Natural killer cell (primary cell): Measurements from ENCODE around the gene CSNK1D. TPM values are rescaled to one million over a fixed set of nuclear protein-coding genes. Genes with fewer than 3 reads are reported as not detected.

ENCODE experiments used
- ATAC-seq, 3 donors: fragments of 150-1000 bp in 2 of 3; fragments of 200-7000 bp in 1 of 3; cut with Tn5 transposase; 1 replicate in 1 of 3; 2 replicates in 2 of 3; pipeline ENCODE4 v1.10.0; 2021; ENCODE audit warnings: mild to moderate bottlenecking in 2 of 3, moderate library complexity in 2 of 3
- DNase-seq, 2 donors: peaks; one replicate each; pipeline versions ENCODE4 v3.0.0 to v3.0.0-alpha.2; 2013 to 2021; ENCODE audit warnings: mixed read lengths in 1 of 2
- H3K27ac ChIP-seq: one replicate; pipeline ENCODE4 v1.5.1; 2013; ENCODE audit warnings: mild to moderate bottlenecking, low read length
- H3K27me3 ChIP-seq: one replicate; pipeline ENCODE4 v1.6.1; 2013; ENCODE audit warnings: low read length; ENCODE audit not compliant: control insufficient read depth, insufficient read depth
- H3K36me3 ChIP-seq: one replicate; pipeline ENCODE4 v1.6.1; 2013; ENCODE audit warnings: low read length; ENCODE audit not compliant: control insufficient read depth, insufficient read depth
- H3K4me1 ChIP-seq: one replicate; pipeline ENCODE4 v1.6.1; 2013; ENCODE audit warnings: low read length; ENCODE audit not compliant: control insufficient read depth, insufficient read depth
- H3K4me3 ChIP-seq: one replicate; pipeline ENCODE4 v1.5.1; 2013; ENCODE audit warnings: low read length
- H3K9me3 ChIP-seq: one replicate; pipeline ENCODE4 v1.6.1; 2013; ENCODE audit warnings: low read length; ENCODE audit not compliant: control insufficient read depth, insufficient read depth
- H3K27ac Mint-ChIP-seq, 2 donors: one replicate each; pipeline ENCODE4 v1.8.0; 2022; ENCODE audit warnings: mild to moderate bottlenecking in 2 of 2, mixed read lengths in 2 of 2, moderate library complexity in 1 of 2
- H3K27me3 Mint-ChIP-seq, 2 donors: one replicate each; pipeline ENCODE4 v1.8.0; 2022; ENCODE audit warnings: low read depth in 2 of 2, mixed read lengths in 2 of 2
- H3K36me3 Mint-ChIP-seq: one replicate; pipeline ENCODE4 v1.8.0; 2022; ENCODE audit warnings: mixed read lengths
- H3K4me1 Mint-ChIP-seq, 2 donors: one replicate each; pipeline ENCODE4 v1.8.0; 2022; ENCODE audit warnings: mixed read lengths in 2 of 2
- H3K4me3 Mint-ChIP-seq: one replicate; pipeline ENCODE4 v1.8.0; 2022; ENCODE audit warnings: mild to moderate bottlenecking, moderate library complexity, mixed read lengths
- H3K9me3 Mint-ChIP-seq, 2 donors: one replicate each; pipeline ENCODE4 v1.8.0; 2022; ENCODE audit warnings: mixed read lengths in 2 of 2
- CTCF ChIP-seq: fragments of 200-600 bp; IDR thresholded peaks from one replicate; pipeline ENCODE4 v1.8.0; 2022; ENCODE audit warnings: antibody characterized with exemption
- WGBS: methylation state at CpG from one replicate; pipeline ENCODE4 v1.1.7; 2013; ENCODE audit warnings: missing lambda C conversion rate; ENCODE audit not compliant: insufficient coverage; 5-methylcytosine and 5-hydroxymethylcytosine counted together
- intact Hi-C: fragments of 100-400 bp; cut with micrococcal nuclease; formaldehyde crosslinking; loops from one replicate; pipeline ENCODE4 v1.14.2; 2022
- total RNA-seq, 4 donors: library from RNA; stranded (reverse); fragments of 120-200 nt in 1 of 4; gene quantifications; one replicate each; pipeline versions ENCODE4 v1.2.3 to v1.2.4, GENCODE V29; 2013 to 2022

CSNK1D gene
- total RNA-seq, 3 donors from 2014 or later (not counting 1 experiment from before 2014, with no cell fraction given) = 423 to 475 (median 468) TPM

GRCh38 chr17:82314012-82314726, 40.7 kb upstream of the CSNK1D start:
- no peak overlapping the region for H3K27ac ChIP-seq
- H3K36me3 Mint-ChIP-seq = no peaks in the 10 kb centered on the region
- TF ChIP-seq CTCF = no peak
- no peak for DNase-seq
- H3K4me1 ChIP-seq = peaks cover 51% of the 10 kb centered on the region
- peaks cover 14 to 41% of the 10 kb centered on the region in 2 donors for H3K4me1 Mint-ChIP-seq
- no peak for ATAC-seq
- H3K4me3 Mint-ChIP-seq = peak overlapping the region; percentile 49
- WGBS = 64% methylated on average over 27 of the region's 27 CpGs
- H3K9me3 ChIP-seq = no peaks in the 10 kb centered on the region
- H3K36me3 ChIP-seq = peaks cover 17% of the 10 kb centered on the region
- H3K27me3 Mint-ChIP-seq = no peaks in the 10 kb centered on the region
- H3K9me3 Mint-ChIP-seq = no peaks in the 10 kb centered on the region
- H3K27me3 ChIP-seq = no peaks in the 10 kb centered on the region
- intact Hi-C loops = no loop called here
- no peak overlapping the region for H3K4me3 ChIP-seq
- peak overlapping the region in 1 of 2 donors; percentile 23 for H3K27ac Mint-ChIP-seq

GRCh38 chr17:82313195-82314011, 39.9 kb upstream of the CSNK1D start:
- Mint-ChIP-seq H3K27ac (peak overlapping the region in 1 of 2 donors; percentile 26), H3K4me3 (peak overlapping the region; percentile 55), H3K36me3 (no peaks in the 10 kb centered on the region), H3K27me3 (no peaks in the 10 kb centered on the region), H3K4me1 (peaks cover 14 to 48% of the 10 kb centered on the region in 2 donors), H3K9me3 (no peaks in the 10 kb centered on the region)
- Histone ChIP-seq H3K4me3 (no peak overlapping the region), H3K4me1 (peaks cover 44% of the 10 kb centered on the region), H3K27ac (no peak overlapping the region), H3K27me3 (no peaks in the 10 kb centered on the region), H3K9me3 (no peaks in the 10 kb centered on the region), H3K36me3 (peaks cover 17% of the 10 kb centered on the region)
- intact Hi-C loops = no loop called here
- WGBS = 93% methylated on average over 28 of the region's 28 CpGs
- TF ChIP-seq CTCF = no peak
- DNase-seq (no peak), ATAC-seq (no peak)

- no peak for DNase-seq
- intact Hi-C loops = no loop called here
- no peak overlapping the region for H3K27ac Mint-ChIP-seq
- Histone ChIP-seq H3K4me1 (peaks cover 44% of the 10 kb centered on the region), H3K27ac (no peak overlapping the region), H3K27me3 (no peaks in the 10 kb centered on the region), H3K36me3 (peaks cover 17% of the 10 kb centered on the region), H3K4me3 (no peak overlapping the region), H3K9me3 (no peaks in the 10 kb centered on the region)
- no peak for ATAC-seq
- no peaks in the 10 kb centered on the region for H3K9me3 Mint-ChIP-seq
- no peaks in the 10 kb centered on the region for H3K27me3 Mint-ChIP-seq
- no peak for TF ChIP-seq CTCF
- 96% methylated on average over 13 of the region's 13 CpGs for WGBS
- H3K4me1 Mint-ChIP-seq = peaks cover 20 to 54% of the 10 kb centered on the region in 2 donors
- no peaks in the 10 kb centered on the region for H3K36me3 Mint-ChIP-seq
- no peak overlapping the region for H3K4me3 Mint-ChIP-seq
These were observed 38.5 kb upstream of the CSNK1D start for GRCh38 chr17:82311971-82312370.
